SH-SY5Y (cell line): ENCODE results near the gene BEGAIN.

Source experiments
- GATA2 ChIP-seq: IDR thresholded peaks from 2 replicates; pipeline ENCODE4 v1.6.1; 2011; ENCODE audit warnings: mild to moderate bottlenecking, low read depth, low read length
- GATA3 ChIP-seq: IDR thresholded peaks from 2 replicates; pipeline ENCODE4 v1.6.1; 2011; ENCODE audit warnings: low read depth, mild to moderate bottlenecking, low read length, moderate library complexity

DNA sequence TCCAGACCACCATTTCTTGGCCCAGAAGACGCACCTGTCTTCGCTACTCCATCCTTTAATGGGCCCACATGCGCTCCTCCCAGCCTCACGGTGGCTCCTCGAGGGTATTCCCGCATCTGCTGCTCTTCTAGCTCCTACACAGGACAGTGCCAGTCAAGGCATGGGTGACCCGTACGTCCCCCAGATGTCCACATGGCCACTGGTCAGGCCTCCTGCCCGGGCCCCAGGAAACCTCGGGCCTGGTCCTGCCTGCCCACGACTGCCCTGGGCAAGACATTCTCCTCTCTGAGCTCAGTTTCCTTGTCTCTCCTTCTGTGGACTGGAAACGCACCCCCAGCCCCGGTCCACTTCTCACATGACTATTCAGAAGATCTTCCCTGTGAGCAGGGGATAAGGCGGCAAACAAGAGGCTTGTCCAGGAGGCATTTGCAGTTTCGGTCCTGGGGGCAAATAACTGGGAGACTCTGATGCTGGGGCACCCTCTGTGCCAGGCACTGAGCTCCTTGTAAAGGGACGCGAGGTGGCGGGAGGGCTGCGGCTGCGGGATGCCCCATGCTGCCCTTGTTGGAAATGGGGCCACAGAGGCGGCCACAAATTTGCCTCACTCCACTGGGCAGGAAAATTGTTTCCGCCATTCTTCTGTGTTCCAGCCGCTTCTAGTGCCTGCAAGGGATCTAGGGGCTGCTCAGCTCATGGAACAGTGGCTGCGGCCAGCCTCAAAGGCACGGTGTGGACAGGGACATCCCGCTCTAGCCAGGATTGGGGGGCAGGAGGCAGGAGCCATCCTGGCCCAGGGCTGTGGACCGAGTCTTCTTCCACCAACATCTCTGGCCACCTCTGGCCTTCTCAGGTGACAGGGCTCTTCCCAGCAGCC is 6.8 kb upstream of the BEGAIN start:
- TF ChIP-seq GATA2 (no peak), GATA3 (no peak)
